BJ (cell line): Measurements from ENCODE around the gene ANG. TPM values are rescaled to one million over a fixed set of nuclear protein-coding genes. Genes with fewer than 3 reads are reported as not detected.

Experiments used
- CTCF ChIA-PET: fragments of 350-600 bp; formaldehyde crosslinking; extraction: SDS; loops from one replicate; lab custom pipeline; 2021; ENCODE audit warnings: antibody characterized with exemption, inconsistent platforms; lab: Yijun Ruan, JAX
- POLR2A ChIA-PET: fragments of 300-600 bp; sonication (Branson Sonifier 250); formaldehyde crosslinking; extraction: SDS; loops from one replicate; lab custom pipeline; 2021; ENCODE audit warnings: antibody characterized with exemption; lab: Charles Lee
- DNase-seq: peaks from one replicate; pipeline ENCODE4 v3.0.0-alpha.2; 2011; ENCODE audit warnings: low read depth
- H3K27me3 ChIP-seq: 2 replicates; pipeline ENCODE4 v1.6.0; 2011; ENCODE audit warnings: low read length; ENCODE audit not compliant: control insufficient read depth, insufficient read depth
- H3K36me3 ChIP-seq: 2 replicates; pipeline ENCODE4 v1.5.1; 2011; ENCODE audit warnings: low read length; ENCODE audit not compliant: control insufficient read depth, insufficient read depth
- H3K4me3 ChIP-seq: 2 replicates; pipeline ENCODE4 v1.5.1; 2011; ENCODE audit warnings: low read depth, mild to moderate bottlenecking, control low read depth, low read length
- CTCF ChIP-seq: IDR thresholded peaks from 2 replicates; pipeline ENCODE4 v1.5.1; 2011; ENCODE audit warnings: low read depth, mild to moderate bottlenecking, control low read depth, inconsistent platforms, low read length, moderate library complexity; ENCODE audit not compliant: insufficient read depth
- polyA plus RNA-seq: library from polyadenylated mRNA; depleted of rRNA; stranded (reverse); fragments of >200 nt; gene quantifications from 2 replicates; pipeline ENCODE4 v1.2.3, GENCODE V29; 2011

Gene ANG
- polyA plus RNA-seq, 1 experiment: 12.7 TPM

- peak within 1 kb of the TSS; percentile 79 for H3K4me3 ChIP-seq
- no peaks in the 10 kb centered on the region for H3K36me3 ChIP-seq
- POLR2A ChIA-PET: interaction anchor here (0.9 kb wide), 1 partner anchor 341 kb away, joined by 4 read pairs; the partner anchor contains the start of gene PARP2
- CTCF ChIA-PET: interaction anchor here (1.0 to 3.7 kb wide), 9 partner anchors 12 to 356 kb away, joined by 3 to 18 read pairs (median 7); no protein-coding TSS in a partner anchor
- H3K27me3 ChIP-seq: no peaks in the 10 kb centered on the region
- no peak for TF ChIP-seq CTCF
- no peak for DNase-seq
Observed at GRCh38 chr14:20683891-20684661, 4.5 kb upstream of the ANG start, which contains the start of gene RNASE4. TSS of gene RNASE4 (plus strand) at chr14:20684560. CDS start at chr14:20699372, 14,812 bp downstream.

GRCh38 chr14:20684662-20685456, 3.7 kb upstream of the ANG start:
- POLR2A ChIA-PET: interaction anchor here (0.9 kb wide), 1 partner anchor 342 kb away, joined by 4 read pairs; the partner anchor contains the start of gene PARP2
- no peak for TF ChIP-seq CTCF
- peak overlapping the region; percentile 79 for H3K4me3 ChIP-seq
- CTCF ChIA-PET: interaction anchor here (0.7 to 3.7 kb wide), 8 partner anchors 11 to 287 kb away, joined by 3 to 18 read pairs (median 6); no protein-coding TSS in a partner anchor
- H3K36me3 ChIP-seq: no peaks in the 10 kb centered on the region
- no peaks in the 10 kb centered on the region for H3K27me3 ChIP-seq
- no peak for DNase-seq

- Histone ChIP-seq H3K27me3 (no peaks in the 10 kb centered on the region), H3K36me3 (no peaks in the 10 kb centered on the region), H3K4me3 (no peak overlapping the region)
- TF ChIP-seq CTCF: no peak
- DNase-seq: no peak
- ChIA-PET CTCF (interaction anchor here (0.7 to 3.7 kb wide), 3 partner anchors 10 to 109 kb away, joined by 3 to 18 read pairs (median 3); no protein-coding TSS in a partner anchor), POLR2A (no interaction called here)
Observed at GRCh38 chr14:20686386-20687143, 2.0 kb upstream of the ANG start.

GRCh38 chr14:20687362-20688166, 1.0 kb upstream of the ANG start:
- CTCF ChIA-PET: interaction anchor here (1.0 kb wide), 1 partner anchor 27 kb away, joined by 3 read pairs; no protein-coding TSS in a partner anchor
- TF ChIP-seq CTCF: no peak
- Histone ChIP-seq H3K27me3 (no peaks in the 10 kb centered on the region), H3K36me3 (no peaks in the 10 kb centered on the region), H3K4me3 (no peak overlapping the region)
- DNase-seq: no peak
- POLR2A ChIA-PET: no interaction called here
